Stomach (tissue), 4 donors: ENCODE results near the gene SCRN1.

Source experiments
- CTCF ChIP-seq, 7 experiments: fragments of 450-650 bp in 4 of 7; fragments of 200-600 bp in 3 of 7; sonication (generic) in 3 of 7; IDR thresholded peaks; one replicate each; pipeline ENCODE4 v1.5.1; 2016 to 2019; ENCODE audit warnings: antibody characterized with exemption in 7 of 7, control low read depth in 2 of 7, mild to moderate bottlenecking in 1 of 7
- EP300 ChIP-seq: sonication (generic); formaldehyde crosslinking; IDR thresholded peaks from one replicate; pipeline ENCODE4 v1.6.1; 2017; ENCODE audit warnings: antibody characterized with exemption
- POLR2AphosphoS5 ChIP-seq, 3 donors: sonication (generic); formaldehyde crosslinking; IDR thresholded peaks; one replicate each; pipeline ENCODE4 v1.6.1; 2016; ENCODE audit warnings: antibody characterized with exemption in 3 of 3

- TF ChIP-seq CTCF (IDR thresholded peaks at IDR 0.05) (no peak), POLR2AphosphoS5 (IDR thresholded peaks at IDR 0.05) (no peak), EP300 (no peak)
Observed at GRCh38 chr7:29969738-29970137, 19.9 kb downstream of the SCRN1 start.
